GM06990 (cell line): ENCODE results near the gene WDR27.
"Not testable (repeated sequence)": the region's sequence is repeated elsewhere in the genome, so short reads cannot be mapped to it uniquely, and the experiment has no call there.

Source experiments
- DNase-seq: peaks from one replicate; pipeline ENCODE4 v3.0.0-alpha.2; 2011; ENCODE audit not compliant: insufficient read length; ENCODE audit errors: extremely low read depth
- H3K27me3 ChIP-seq: replicated peaks from 2 replicates; pipeline ENCODE4 v1.6.0; 2011; ENCODE audit warnings: low read length; ENCODE audit not compliant: control insufficient read depth, insufficient read depth
- H3K36me3 ChIP-seq: 2 replicates; pipeline ENCODE4 v1.5.1; 2011; ENCODE audit warnings: low read length; ENCODE audit not compliant: control insufficient read depth, insufficient read depth
- H3K4me3 ChIP-seq: replicated peaks from 2 replicates; pipeline ENCODE4 v1.5.1; 2011; ENCODE audit warnings: low read depth, mild to moderate bottlenecking, control low read depth, low read length
- CTCF ChIP-seq: IDR thresholded peaks from 2 replicates; pipeline ENCODE4 v1.5.1; 2011; ENCODE audit warnings: low read length, control low read depth, mild to moderate bottlenecking, inconsistent platforms; ENCODE audit not compliant: insufficient read depth, poor library complexity, severe bottlenecking

Gene WDR27

GRCh38 chr6:169620171-169621130, 81.4 kb downstream of the WDR27 start:
- no peak for DNase-seq
- Histone ChIP-seq H3K27me3 (no peaks in the 10 kb centered on the region), H3K4me3 (no peak overlapping the region), H3K36me3 (no peaks in the 10 kb centered on the region)
- no peak for TF ChIP-seq CTCF

GRCh38 chr6:169619650-169620049, 82.2 kb downstream of the WDR27 start:
- no peak for TF ChIP-seq CTCF
- no peak overlapping the region for H3K4me3 ChIP-seq
- no peaks in the 10 kb centered on the region for H3K27me3 ChIP-seq
- no peaks in the 10 kb centered on the region for H3K36me3 ChIP-seq
- DNase-seq: no peak

GRCh38 chr6:169618526-169619490, 83.0 kb downstream of the WDR27 start:
- Histone ChIP-seq H3K27me3 (no peaks in the 10 kb centered on the region), H3K4me3 (no peak overlapping the region), H3K36me3 (no peaks in the 10 kb centered on the region)
- TF ChIP-seq CTCF: no peak
- no peak for DNase-seq

GRCh38 chr6:169617562-169617961, 84.3 kb downstream of the WDR27 start:
- no peak for TF ChIP-seq CTCF
- no peak overlapping the region for H3K4me3 ChIP-seq

GRCh38 chr6:169608609-169609008, 93.2 kb downstream of the WDR27 start:
- H3K36me3 ChIP-seq: not testable (repeated sequence)

More at GRCh38 chr6:169617562-169617961, 84.3 kb downstream of the WDR27 start:
- no peaks in the 10 kb centered on the region for H3K36me3 ChIP-seq
- no peaks in the 10 kb centered on the region for H3K27me3 ChIP-seq
- DNase-seq: no peak

GRCh38 chr6:169604076-169604475, 97.8 kb downstream of the WDR27 start:
- no peak for DNase-seq
- TF ChIP-seq CTCF: no peak
- Histone ChIP-seq H3K36me3 (no peaks in the 10 kb centered on the region), H3K4me3 (no peak overlapping the region), H3K27me3 (no peaks in the 10 kb centered on the region)

More at GRCh38 chr6:169608609-169609008, 93.2 kb downstream of the WDR27 start:
- not testable (repeated sequence) for H3K27me3 ChIP-seq, DNase-seq, H3K4me3 ChIP-seq

GRCh38 chr6:169601129-169601528, 100.7 kb downstream of the WDR27 start:
- not testable (repeated sequence) for DNase-seq, H3K27me3 ChIP-seq, H3K36me3 ChIP-seq, H3K4me3 ChIP-seq
